GM19099 (cell line): ENCODE results near the gene HDAC7.

Experiments
- POLR2A ChIP-seq: IDR thresholded peaks from 3 replicates; pipeline ENCODE4 v1.6.1; 2011; ENCODE audit warnings: low read depth; ENCODE audit not compliant: insufficient read length; ENCODE audit errors: extremely low read depth

The HDAC7 gene

DNA sequence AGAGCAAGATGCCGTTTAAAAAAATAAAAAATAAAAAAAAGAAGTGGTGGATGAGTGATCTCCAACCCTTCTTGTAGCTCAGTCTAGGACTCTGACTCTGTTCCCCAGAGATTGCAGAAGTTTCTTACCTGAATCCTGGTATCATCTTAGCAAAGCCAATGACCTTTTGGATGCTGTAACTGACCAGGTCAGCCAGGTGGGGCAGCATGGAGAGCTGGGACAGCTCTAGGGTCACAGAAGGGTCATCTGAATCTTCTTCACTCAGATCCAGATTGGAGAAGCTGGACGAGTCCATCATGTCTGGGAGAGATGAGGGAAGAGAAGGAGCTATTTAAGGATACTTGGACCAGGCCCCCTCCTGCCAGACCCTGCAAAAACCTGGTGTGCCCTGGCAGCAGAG, 35.8 kb upstream of the HDAC7 start:
- no peak for TF ChIP-seq POLR2A

DNA sequence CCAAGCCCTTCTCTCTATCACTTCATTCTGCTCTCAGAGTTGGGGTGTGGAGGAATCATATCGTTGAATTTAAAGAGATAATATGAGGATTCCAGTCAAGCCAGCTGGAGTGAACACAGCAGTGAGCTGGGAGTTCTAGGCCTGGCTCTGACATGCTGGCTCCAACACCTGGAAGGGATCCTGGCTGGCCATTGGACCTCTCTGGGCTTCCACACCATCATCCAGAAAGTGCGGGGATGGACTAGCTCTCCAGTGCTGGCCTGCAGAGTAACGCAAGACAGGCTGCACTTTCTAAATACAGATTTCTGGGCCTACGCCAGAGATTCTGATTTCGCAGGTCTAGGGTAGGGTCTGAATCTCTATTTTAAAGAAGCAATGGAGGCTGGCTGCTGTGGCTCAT, 34.8 kb upstream of the HDAC7 start:
- no peak for TF ChIP-seq POLR2A

DNA sequence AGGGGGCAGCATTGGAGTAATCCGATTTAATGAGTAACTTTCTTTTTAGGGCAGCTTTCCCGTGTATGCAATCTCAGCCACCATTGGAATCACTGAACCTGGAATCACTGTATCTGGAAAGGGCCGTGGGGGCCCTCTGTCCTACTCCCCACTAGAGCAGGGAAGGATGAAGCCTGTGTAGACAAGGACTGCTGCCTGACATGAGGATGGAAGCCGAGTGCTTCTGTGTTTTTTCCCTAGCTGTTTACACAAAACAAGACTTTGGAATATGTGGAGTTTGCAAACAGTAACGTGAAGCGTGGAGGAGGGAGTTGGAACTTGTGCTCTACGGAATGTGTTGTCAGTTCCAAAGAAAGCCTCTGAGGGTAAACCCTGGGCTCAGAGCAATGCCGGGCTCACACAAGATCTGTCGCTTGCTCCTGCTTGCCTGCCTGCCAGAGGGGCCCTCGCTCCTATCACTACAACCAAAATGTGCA, 32.4 kb upstream of the HDAC7 start:
- no peak for TF ChIP-seq POLR2A

DNA sequence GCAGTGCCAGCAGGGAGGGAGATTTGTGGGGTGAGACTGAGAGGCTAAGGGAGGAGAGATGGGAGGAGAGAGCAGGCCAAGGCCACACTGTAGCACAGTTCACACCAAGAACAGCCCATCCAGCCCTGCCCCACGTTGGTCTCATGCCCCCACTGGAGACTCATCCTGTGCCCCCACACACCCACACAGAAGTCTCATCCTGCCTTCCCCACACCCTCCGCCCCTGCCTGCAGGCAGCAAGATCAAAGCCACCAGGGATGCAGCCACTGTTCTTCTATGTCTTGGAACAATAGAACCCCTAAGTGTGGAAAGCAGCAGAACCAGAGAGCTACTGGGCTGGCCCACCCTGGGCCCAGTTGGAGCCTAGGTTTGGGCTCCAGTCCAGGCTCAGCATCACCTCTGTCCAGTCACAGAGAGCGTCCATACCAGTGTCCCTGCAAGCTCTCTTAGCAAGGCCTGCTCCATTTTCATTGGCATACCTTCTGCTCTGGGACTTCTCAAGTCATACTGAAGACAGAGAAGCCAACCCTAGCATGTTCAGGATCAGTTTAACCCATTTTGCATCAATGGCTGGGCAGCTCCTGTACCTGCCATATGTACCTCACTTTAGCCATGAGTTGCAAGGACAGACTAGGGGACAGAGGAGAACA, 31.7 kb upstream of the HDAC7 start:
- no peak for TF ChIP-seq POLR2A

- TF ChIP-seq POLR2A, result no peak
These were observed 30.7 kb upstream of the HDAC7 start for GRCh38 chr12:47850153-47851084.

DNA sequence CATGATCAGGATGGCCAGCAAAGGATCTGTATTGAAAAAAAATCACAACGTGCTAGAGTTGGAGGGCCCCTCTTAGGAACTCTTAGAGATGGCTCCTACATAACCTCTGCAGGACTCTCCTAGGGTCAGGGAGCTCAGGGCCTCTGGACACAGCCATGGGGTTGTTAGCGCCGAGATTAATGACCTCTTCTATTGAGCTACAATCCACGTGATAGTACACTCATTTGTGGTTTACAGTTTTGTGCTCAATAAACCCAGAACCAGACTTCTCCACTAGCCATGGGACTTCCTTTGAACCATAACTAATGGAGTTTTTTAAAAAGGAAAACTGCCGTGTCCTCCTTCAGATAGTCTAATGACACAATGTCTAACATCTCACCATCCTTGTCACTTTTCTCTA, 29.6 kb upstream of the HDAC7 start:
- TF ChIP-seq POLR2A, result no peak

- no peak for TF ChIP-seq POLR2A
These were observed 29.1 kb upstream of the HDAC7 start for GRCh38 chr12:47848853-47849252.

DNA sequence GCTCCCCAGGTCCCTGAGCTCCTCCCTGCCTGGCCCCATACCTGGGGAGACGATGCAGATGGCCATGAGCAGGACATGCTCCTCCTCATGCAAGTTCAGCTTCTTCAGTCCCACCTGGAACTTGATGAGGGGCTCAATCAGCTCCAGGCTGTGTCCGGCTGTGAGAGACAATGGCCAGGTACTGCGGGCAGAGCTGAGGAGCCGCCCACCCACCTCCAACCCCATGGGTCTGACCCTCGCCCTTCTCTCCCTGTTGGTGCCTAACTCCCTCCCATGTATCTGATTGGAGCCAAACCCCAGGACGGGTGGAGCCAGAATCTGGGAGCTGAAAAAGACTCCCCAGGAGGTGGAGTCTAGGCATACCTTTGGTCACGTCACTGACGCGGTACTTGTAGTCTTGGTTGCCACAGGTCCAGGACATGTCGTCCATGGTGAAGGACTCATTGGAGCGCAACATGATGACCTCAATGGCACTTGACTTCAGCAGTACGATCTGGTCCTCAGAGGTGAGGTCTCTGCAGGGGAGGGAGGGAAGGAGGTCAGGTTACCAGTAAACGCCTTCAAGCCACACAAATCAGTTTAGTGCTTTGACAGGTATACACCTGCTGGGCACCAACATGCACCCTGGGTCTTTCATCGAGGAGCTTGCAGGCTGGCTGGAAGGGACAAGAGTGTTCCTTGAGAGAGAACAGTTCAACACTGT, 26.7 kb upstream of the HDAC7 start:
- no peak for TF ChIP-seq POLR2A

GRCh38 chr12:47845081-47845480, 25.4 kb upstream of the HDAC7 start:
- no peak for TF ChIP-seq POLR2A

- TF ChIP-seq POLR2A, result no peak
These were observed 24.7 kb upstream of the HDAC7 start for GRCh38 chr12:47844264-47845019.

GRCh38 chr12:47843226-47843980, 23.7 kb upstream of the HDAC7 start:
- TF ChIP-seq POLR2A, result no peak

- TF ChIP-seq POLR2A, result no peak
These were observed 22.2 kb upstream of the HDAC7 start for GRCh38 chr12:47841910-47842309.

- TF ChIP-seq POLR2A, result no peak
These were observed 21.8 kb upstream of the HDAC7 start for GRCh38 chr12:47841501-47841900.

DNA sequence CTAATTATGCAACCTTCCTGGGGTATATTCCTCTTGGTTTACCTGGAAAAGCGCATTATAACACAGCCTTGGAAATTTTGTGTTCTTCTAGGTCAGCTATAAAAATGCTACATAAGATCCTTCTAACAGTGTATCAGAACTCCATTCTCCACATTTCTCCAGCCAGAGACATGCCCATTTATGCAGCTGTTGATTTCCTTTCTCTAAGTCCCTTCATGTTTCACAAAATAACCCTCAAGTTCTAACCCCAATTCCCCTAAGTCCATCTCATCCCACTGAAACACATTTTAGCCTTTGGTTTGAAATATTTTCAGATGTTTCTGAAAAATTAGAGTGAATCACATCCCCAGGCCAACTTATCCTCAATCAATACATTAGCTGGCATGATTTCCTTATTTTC, 20.9 kb upstream of the HDAC7 start:
- TF ChIP-seq POLR2A, result no peak
